ENCODE results near the gene STRN.
"Not testable (repeated sequence)": the region's sequence is repeated elsewhere in the genome, so short reads cannot be mapped to it uniquely, and the experiment has no call there.

Gene STRN

GRCh38 chr2:36849265-36849664 lies 117.1 kb downstream of the STRN start:
- FAIRE-seq (no peak), DNase-seq (ENCODE audit: low spot score) (no peak)

- FAIRE-seq (no peak), DNase-seq (ENCODE audit: low spot score) (no peak)
These were observed 122.5 kb downstream of the STRN start for GRCh38 chr2:36843838-36844237.

GRCh38 chr2:36839976-36840617 lies 126.2 kb downstream of the STRN start:
- DNase-seq (ENCODE audit: low spot score) (no peak), FAIRE-seq (peak; percentile 67)

- DNase-seq (ENCODE audit: low spot score), result no peak
- no peak for FAIRE-seq
These were observed 131.4 kb downstream of the STRN start for GRCh38 chr2:36834731-36835524.

GRCh38 chr2:36834203-36834602 lies 132.1 kb downstream of the STRN start:
- DNase-seq (ENCODE audit: low spot score), result no peak
- no peak for FAIRE-seq

- no peak for DNase-seq (ENCODE audit: low spot score)
- no peak for FAIRE-seq
These were observed 135.2 kb downstream of the STRN start for GRCh38 chr2:36831185-36831584.

GRCh38 chr2:36824683-36825082 lies 141.7 kb downstream of the STRN start:
- not testable (repeated sequence) for FAIRE-seq; DNase-seq (ENCODE audit: low spot score)

- FAIRE-seq, result no peak
- DNase-seq (ENCODE audit: low spot score), result no peak
These were observed 142.1 kb downstream of the STRN start for GRCh38 chr2:36824273-36824672.

GRCh38 chr2:36823862-36824261 lies 142.5 kb downstream of the STRN start:
- DNase-seq (ENCODE audit: low spot score) (no peak), FAIRE-seq (no peak)

GRCh38 chr2:36820942-36821605 lies 145.3 kb downstream of the STRN start:
- FAIRE-seq (no peak), DNase-seq (ENCODE audit: low spot score) (no peak)

- FAIRE-seq (no peak), DNase-seq (ENCODE audit: low spot score) (no peak)
These were observed 147.1 kb downstream of the STRN start for GRCh38 chr2:36819095-36819711.

GRCh38 chr2:36818542-36818941 lies 147.8 kb downstream of the STRN start:
- DNase-seq (ENCODE audit: low spot score), result no peak
- FAIRE-seq, result no peak

- DNase-seq (ENCODE audit: low spot score) (no peak), FAIRE-seq (no peak)
These were observed 154.1 kb downstream of the STRN start for GRCh38 chr2:36812196-36812595.

- no peak for DNase-seq (ENCODE audit: low spot score)
- FAIRE-seq, result no peak
These were observed 155.3 kb downstream of the STRN start for GRCh38 chr2:36811071-36811470.

GRCh38 chr2:36809069-36809445 lies 157.3 kb downstream of the STRN start:
- DNase-seq (ENCODE audit: low spot score) (no peak), FAIRE-seq (no peak)

- FAIRE-seq (no peak), DNase-seq (ENCODE audit: low spot score) (no peak)
These were observed 157.8 kb downstream of the STRN start for GRCh38 chr2:36808386-36809068.

GRCh38 chr2:36807223-36807886 lies 159.0 kb downstream of the STRN start:
- no peak for FAIRE-seq

GRCh38 chr2:36805635-36806224 lies 160.6 kb downstream of the STRN start:
- no peak for DNase-seq (ENCODE audit: low spot score)
- no peak for FAIRE-seq

More at GRCh38 chr2:36807223-36807886, 159.0 kb downstream of the STRN start:
- DNase-seq (ENCODE audit: low spot score), result no peak

GRCh38 chr2:36802952-36803351 lies 163.4 kb downstream of the STRN start:
- no peak for DNase-seq (ENCODE audit: low spot score)
- no peak for FAIRE-seq

- FAIRE-seq, result no peak
- DNase-seq (ENCODE audit: low spot score), result no peak
These were observed 165.2 kb downstream of the STRN start for GRCh38 chr2:36801088-36801487.
